Panc1 (cell line): Measurements from ENCODE around the gene PXT1. TPM values are rescaled to one million over a fixed set of nuclear protein-coding genes. Genes with fewer than 3 reads are reported as not detected.

ENCODE experiments used
- ATAC-seq: fragments of 200-7000 bp; cut with Tn5 transposase; 2 replicates; pipeline ENCODE4 v1.9.1; 2020; ENCODE audit warnings: mild to moderate bottlenecking, moderate library complexity
- BruUV-seq: library from RNA; stranded (reverse); fragments of 400-500 nt; replicated peaks from 2 replicates; lab custom pipeline; 2021; lab: Mats Ljungman, UMichigan
- CTCF ChIA-PET: fragments of 300-600 bp; sonication (Branson Sonifier 250); formaldehyde crosslinking; loops from one replicate; lab custom pipeline; 2022; ENCODE audit warnings: antibody characterized with exemption; lab: Charles Lee
- POLR2A ChIA-PET: fragments of 300-600 bp; sonication (Branson Sonifier 250); formaldehyde crosslinking; loops from one replicate; lab custom pipeline; 2022; ENCODE audit warnings: antibody characterized with exemption; lab: Charles Lee
- DNase-seq: peaks from one replicate; pipeline ENCODE4 v3.0.0-alpha.2; 2010; ENCODE audit warnings: low read depth, low spot score
- H3K27ac ChIP-seq: 2 replicates; pipeline ENCODE4 v1.5.1; 2011; ENCODE audit warnings: mild to moderate bottlenecking, low read length, inconsistent platforms
- H3K27me3 ChIP-seq: fragments of 200-500 bp; sonication (Bioruptor generic); 2 replicates; pipeline ENCODE4 v1.6.0; 2014; ENCODE audit warnings: low read length, inconsistent platforms; ENCODE audit not compliant: control insufficient read depth, insufficient read depth
- H3K36me3 ChIP-seq: fragments of 200-500 bp; sonication (Bioruptor generic); 2 replicates; pipeline ENCODE4 v1.5.1; 2014; ENCODE audit warnings: inconsistent platforms, mild to moderate bottlenecking, low read length, moderate library complexity; ENCODE audit not compliant: control insufficient read depth, insufficient read depth
- H3K4me1 ChIP-seq: 2 replicates; pipeline ENCODE4 v1.5.1; 2011; ENCODE audit warnings: inconsistent platforms, mild to moderate bottlenecking, low read length, moderate library complexity; ENCODE audit not compliant: control insufficient read depth, insufficient read depth
- H3K4me3 ChIP-seq, 2 experiments: 2 replicates each; pipeline ENCODE4 v1.5.1; 2011 to 2012; ENCODE audit warnings: low read depth in 2 of 2, low read length in 2 of 2, mild to moderate bottlenecking in 2 of 2, inconsistent platforms in 1 of 2, moderate library complexity in 1 of 2
- H3K9me3 ChIP-seq: fragments of 200-500 bp; sonication (Bioruptor generic); 2 replicates; pipeline ENCODE4 v1.5.1; 2014; ENCODE audit warnings: low read depth, mild to moderate bottlenecking, inconsistent platforms, low read length, moderate library complexity; ENCODE audit not compliant: control insufficient read depth, insufficient read depth
- CTCF ChIP-seq: fragments of 450-650 bp; IDR thresholded peaks from 2 replicates; pipeline ENCODE4 v1.5.1; 2017; ENCODE audit warnings: mild to moderate bottlenecking
- POLR2AphosphoS5 ChIP-seq: IDR thresholded peaks from 2 replicates; pipeline ENCODE4 v1.6.1; 2012; ENCODE audit warnings: mild to moderate bottlenecking, low read depth, low read length, moderate library complexity
- REST ChIP-seq, 2 experiments: IDR thresholded peaks; 2 replicates each; pipeline ENCODE4 v1.6.1; 2011 to 2012; ENCODE audit warnings: low read depth in 2 of 2, control low read depth in 1 of 2, low read length in 1 of 2, mild to moderate bottlenecking in 1 of 2, moderate library complexity in 1 of 2; ENCODE audit not compliant: insufficient read depth in 1 of 2
- SIN3A ChIP-seq: IDR thresholded peaks from 2 replicates; pipeline ENCODE4 v1.6.1; 2012; ENCODE audit warnings: low read depth, mild to moderate bottlenecking, low read length, moderate library complexity, borderline replicate concordance; ENCODE audit not compliant: insufficient read depth
- TCF7L2 ChIP-seq: IDR thresholded peaks from 2 replicates; pipeline ENCODE4 v1.6.1; 2011; ENCODE audit warnings: mild to moderate bottlenecking, low read depth, low read length, inconsistent platforms
- in situ Hi-C: cut with HindIII; loops from 2 replicates; pipeline ENCODE4 v1.10.0; 2016; ENCODE audit warnings: low sequenced_read_pairs, low pct_unique_long_range_greater_than_20kb
- intact Hi-C: fragments of 100-400 bp; cut with micrococcal nuclease; formaldehyde crosslinking; loops from one replicate; pipeline ENCODE4 v1.10.0; 2022; ENCODE audit not compliant: unreplicated experiment
- total RNA-seq: library from RNA; stranded (reverse); gene quantifications from one replicate; pipeline ENCODE4 v1.2.1, GENCODE V29; 2021; ENCODE audit not compliant: unreplicated experiment

The PXT1 gene
- total RNA-seq, 1 experiment from 2014 or later, result not detected

- Histone ChIP-seq H3K4me1 (no peaks in the 10 kb centered on the region; the same call in 1 of the 2 replicates), H3K4me3 (no peak overlapping the region), H3K27ac (no peak overlapping the region), H3K27me3 (no peaks in the 10 kb centered on the region), H3K36me3 (no peaks in the 10 kb centered on the region), H3K9me3 (no peaks in the 10 kb centered on the region)
- TF ChIP-seq POLR2AphosphoS5 (no peak), REST (IDR thresholded peaks at IDR 0.05; ENCODE audit: insufficient read depth in 1 of 2, low read depth in 2 of 2, low read length in 1 of 2) (no peak), SIN3A (no peak), TCF7L2 (no peak), CTCF (no peak)
- no peak for ATAC-seq
- in situ Hi-C loops, result no loop called here
- DNase-seq, result no peak
- POLR2A ChIA-PET, result no interaction called here
- intact Hi-C loops, result no loop called here
- CTCF ChIA-PET, result no interaction called here
- BruUV-seq, result no TSS peak
Measured at GRCh38 chr6:36382976-36383375, 59.7 kb downstream of the PXT1 start.

- in situ Hi-C loops, result no loop called here
- POLR2A ChIA-PET, result interaction anchor here (0.5 kb wide), 1 partner anchor 60 kb away, joined by 3 read pairs; no protein-coding TSS in a partner anchor
- BruUV-seq, result no TSS peak
Measured at GRCh38 chr6:36381502-36382389, 60.9 kb downstream of the PXT1 start.

More at GRCh38 chr6:36381502-36382389, 60.9 kb downstream of the PXT1 start:
- TF ChIP-seq TCF7L2, result no peak
- no peak for TF ChIP-seq POLR2AphosphoS5
- no peak for TF ChIP-seq SIN3A
- no peak for TF ChIP-seq REST (IDR thresholded peaks at IDR 0.05; ENCODE audit: insufficient read depth in 1 of 2, low read depth in 2 of 2, low read length in 1 of 2)
- ATAC-seq (no peak), DNase-seq (no peak)
- H3K27ac ChIP-seq, result no peak overlapping the region
- no peaks in the 10 kb centered on the region for H3K36me3 ChIP-seq
- H3K9me3 ChIP-seq, result no peaks in the 10 kb centered on the region
- CTCF ChIA-PET, result no interaction called here
- H3K4me3 ChIP-seq, result no peak overlapping the region
- H3K4me1 ChIP-seq, result no peaks in the 10 kb centered on the region
- H3K27me3 ChIP-seq, result no peaks in the 10 kb centered on the region
- intact Hi-C loops, result no loop called here
